NCI-H2196 treated with DMSO at 0.1 percent for 48 hours (cell line): ENCODE results near the gene ARHGAP8.
"Not testable (repeated sequence)": the region's sequence is repeated elsewhere in the genome, so short reads cannot be mapped to it uniquely, and the experiment has no call there.

Source experiments
- DNase-seq: peaks from one replicate; lab custom pipeline; 2025; ENCODE audit not compliant: unreplicated experiment; lab: John Stamatoyannopoulos, UW

Gene ARHGAP8

DNA sequence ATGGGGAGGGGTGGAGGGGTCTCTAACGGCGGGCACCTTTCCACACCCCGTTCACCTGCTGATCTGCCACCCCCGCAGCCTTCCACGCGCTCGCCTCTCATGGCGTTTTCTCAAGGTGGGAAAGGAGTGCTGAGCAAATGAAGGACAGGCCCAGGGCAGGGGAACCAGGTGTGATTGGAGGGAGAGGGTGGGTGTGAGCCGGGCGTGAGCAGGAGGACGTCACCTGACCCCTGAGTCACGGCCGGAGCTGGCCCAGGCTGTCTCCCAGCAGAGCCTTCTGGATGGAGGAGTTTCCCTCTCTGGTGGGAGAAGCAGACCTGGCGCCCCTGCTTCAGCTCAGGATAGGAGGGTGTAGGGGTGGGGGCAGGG is 14.0 kb upstream of the ARHGAP8 start:
- no peak for DNase-seq

- DNase-seq, result no peak
Observed at GRCh38 chr22:44739024-44739423, 13.4 kb upstream of the ARHGAP8 start.

GRCh38 chr22:44739666-44740065 is 12.7 kb upstream of the ARHGAP8 start:
- DNase-seq, result not testable (repeated sequence)

DNA sequence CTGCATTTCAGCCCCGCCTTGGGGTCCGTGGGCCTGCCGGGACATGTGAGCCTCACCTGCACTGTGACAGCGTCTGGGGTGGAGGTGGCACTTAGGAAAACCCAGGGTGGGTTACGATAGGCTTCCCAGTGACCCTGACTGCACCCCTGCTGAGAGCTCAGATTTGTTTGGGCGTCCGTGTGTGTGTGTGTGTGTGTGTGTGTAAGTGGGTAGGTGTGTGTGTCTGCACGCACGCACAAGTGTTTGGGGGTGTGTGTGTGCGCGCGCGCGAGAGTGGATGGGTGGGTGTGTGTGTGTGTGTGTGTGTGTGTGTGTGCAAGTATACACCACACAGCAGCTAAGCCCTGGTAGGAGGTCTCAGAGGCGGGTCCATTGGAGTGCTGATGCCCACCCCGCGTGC is 12.1 kb upstream of the ARHGAP8 start:
- DNase-seq, result no peak

DNA sequence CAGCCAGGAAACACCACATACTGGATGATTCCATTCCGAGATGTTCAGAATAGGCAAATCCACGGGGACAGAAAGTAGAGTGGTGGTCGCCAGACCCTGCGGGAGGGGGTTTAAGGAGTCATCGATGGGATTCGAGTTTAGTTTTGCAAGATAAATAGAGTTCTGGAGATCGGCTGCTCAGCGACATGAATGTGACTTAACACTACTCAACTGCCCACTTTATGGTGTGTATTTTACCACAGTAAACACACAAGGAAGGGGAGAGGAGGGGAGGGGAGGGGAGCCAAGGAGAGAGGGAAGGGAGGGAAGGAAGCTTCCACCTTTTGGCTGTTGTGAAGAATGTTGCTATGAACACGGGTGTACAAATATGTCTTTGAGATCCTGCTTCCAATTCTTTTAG is 10.4 kb upstream of the ARHGAP8 start:
- no peak for DNase-seq

DNA sequence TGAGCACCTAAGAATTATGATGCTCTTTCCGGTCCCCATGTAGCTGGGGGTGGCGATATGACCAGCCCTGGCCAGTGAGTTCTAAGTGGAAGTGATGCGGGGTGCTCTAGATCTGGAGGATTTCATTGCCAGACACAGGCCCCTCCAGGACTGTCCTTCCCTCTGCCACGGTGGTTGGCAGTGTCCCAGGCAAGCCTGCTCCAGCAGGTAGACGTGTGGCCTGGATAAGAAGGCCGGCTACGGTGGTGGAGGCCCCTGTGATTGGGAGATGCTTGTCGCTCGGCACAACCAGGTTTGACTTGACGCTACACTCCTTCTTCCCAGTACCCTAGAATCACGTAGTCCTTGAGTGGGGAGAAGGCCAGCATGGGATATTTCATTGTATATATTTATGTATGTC is 9.1 kb upstream of the ARHGAP8 start:
- DNase-seq, result no peak

DNA sequence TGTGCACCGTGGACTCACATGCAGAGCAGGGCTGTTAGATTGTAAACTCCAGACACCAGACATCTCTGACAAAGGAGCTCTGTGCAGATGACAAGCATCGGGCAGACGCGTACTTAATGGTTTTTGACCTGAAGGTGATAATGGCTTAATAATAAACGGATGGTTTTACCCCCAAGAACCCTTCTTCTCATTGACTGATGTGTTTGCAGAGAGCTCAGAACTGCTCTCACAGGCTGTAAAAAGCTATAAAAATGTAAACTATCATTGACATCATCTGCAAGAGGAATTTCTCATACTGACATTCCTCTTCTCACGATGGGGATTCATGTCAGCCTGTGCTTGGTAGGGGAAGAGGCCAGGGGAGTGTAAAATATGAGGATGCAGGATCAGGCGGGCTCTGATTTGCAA is 8.6 kb upstream of the ARHGAP8 start:
- DNase-seq, result no peak

GRCh38 chr22:44745853-44746789 is 6.3 kb upstream of the ARHGAP8 start:
- DNase-seq, result no peak

GRCh38 chr22:44747784-44748127 is 4.6 kb upstream of the ARHGAP8 start:
- not testable (repeated sequence) for DNase-seq

DNA sequence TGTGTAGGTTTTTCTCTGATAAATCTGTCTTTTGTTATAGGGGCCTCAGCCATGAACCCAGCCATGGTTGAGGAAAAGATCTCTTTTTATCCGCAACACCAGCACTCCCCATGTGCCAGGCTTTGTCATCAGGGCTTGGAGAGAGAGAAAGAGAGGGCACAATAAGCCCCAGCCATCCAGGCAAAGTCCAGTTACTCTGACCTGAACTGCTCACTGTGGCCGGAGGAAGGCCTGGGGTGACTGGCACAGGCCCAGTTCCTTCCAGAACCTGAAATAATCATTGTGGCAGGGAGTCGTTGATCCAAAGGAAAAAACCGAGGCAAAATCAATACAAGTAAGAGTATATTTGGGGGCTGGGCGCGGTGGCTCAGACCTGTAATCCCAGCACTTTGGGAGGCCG is 3.9 kb upstream of the ARHGAP8 start:
- DNase-seq, result no peak

DNA sequence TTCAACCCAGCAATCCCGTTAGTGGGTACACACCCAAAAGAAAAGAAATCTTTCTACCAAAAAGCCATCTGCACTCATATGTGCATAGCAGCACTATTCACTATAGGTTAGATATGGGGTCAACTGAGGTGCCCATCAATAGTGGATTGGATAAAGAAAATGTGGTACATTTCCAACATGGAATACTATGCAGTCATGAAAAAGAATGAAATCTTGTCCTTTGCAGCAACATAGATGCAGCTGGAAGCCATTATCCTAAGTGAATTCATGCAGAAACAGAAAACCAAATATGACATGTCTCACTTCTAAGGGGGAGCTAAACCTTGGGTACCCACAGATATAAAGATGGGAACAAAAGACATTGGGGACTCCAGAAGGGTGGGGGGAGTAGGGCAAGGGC is 1.9 kb upstream of the ARHGAP8 start:
- no peak for DNase-seq

- DNase-seq, result no peak
Observed at GRCh38 chr22:44753189-44754042, 1.0 kb downstream of the ARHGAP8 start.

DNA sequence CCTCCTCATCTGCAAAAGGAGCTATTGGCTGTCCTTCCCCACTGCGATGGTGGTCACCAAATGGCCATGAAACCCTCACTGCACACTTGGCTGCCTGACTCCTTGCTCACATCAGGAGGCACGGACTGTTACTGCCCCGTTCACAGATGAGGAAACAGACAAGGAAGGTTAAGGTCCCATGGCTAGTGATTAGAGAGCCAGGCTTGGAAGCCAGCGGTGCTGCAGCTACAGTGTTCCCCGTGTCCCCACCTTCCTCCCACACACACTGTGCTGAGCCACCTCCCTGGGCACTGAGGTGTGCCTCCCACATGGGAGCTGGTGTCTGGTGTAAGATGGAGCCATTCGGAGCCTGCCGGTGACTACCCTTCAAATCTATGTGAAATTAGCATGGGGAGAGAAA is 2.6 kb downstream of the ARHGAP8 start:
- no peak for DNase-seq

DNA sequence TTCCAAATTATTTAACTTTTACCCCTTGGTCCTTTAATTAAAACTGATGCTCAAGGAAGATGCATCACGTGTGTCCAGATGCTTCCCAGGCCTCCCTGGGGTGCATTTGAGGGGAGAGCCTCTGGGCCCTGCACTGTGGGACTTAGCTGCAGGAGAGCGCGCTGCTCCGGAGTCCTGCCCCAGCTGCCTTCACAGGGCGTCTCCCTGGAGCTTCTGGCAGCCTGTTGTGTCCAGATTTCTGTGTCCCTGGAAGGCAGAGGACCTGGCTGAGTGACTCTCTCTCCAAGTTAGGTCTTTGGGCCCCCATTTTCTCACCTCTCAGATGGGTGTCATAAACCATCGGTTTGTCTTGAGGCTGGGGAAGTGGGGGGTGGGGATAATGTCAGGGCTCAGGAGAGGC is 3.0 kb downstream of the ARHGAP8 start:
- DNase-seq, result no peak

DNA sequence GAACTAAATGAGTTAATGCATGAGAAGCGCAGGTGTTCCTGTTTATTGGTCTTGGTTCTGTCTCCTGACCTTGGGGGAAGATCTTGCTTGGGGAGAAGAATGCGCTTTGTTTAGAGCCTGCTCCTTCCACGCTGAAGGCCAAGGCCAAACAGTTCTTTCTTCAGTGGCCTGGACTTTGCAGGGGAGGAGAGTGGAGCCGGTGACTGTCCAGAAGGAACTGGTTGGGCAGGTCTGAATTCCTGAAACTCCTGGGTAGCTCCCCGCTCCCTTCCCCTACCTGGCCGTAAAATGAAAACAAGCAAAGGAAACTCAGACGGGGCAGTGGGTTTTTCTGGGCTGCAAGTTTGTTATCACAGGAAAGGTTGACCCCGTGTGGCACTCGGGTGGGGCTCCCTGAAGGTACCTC is 3.6 kb downstream of the ARHGAP8 start:
- DNase-seq, result no peak

- DNase-seq, result no peak
Observed at GRCh38 chr22:44758344-44758973, 6.1 kb downstream of the ARHGAP8 start.

DNA sequence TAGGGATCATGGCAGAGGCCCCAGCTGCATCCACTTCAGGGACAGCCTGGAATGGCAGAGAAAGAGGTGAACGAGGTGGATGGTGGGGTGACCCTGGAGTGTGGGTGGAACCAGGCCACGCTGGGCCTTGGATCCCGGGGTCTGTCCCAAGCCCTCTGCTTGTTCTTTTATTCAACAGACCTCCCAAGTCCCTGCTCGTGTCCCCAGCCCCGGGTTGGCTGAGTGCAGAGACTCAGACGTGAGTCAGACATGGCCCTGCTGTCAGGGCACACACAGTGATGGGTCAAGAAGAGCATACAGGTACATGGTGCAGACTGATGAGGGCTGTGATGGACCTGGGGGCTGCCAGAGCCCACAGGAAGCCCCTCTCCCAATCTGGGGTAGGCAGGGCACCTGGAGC is 6.6 kb downstream of the ARHGAP8 start:
- no peak for DNase-seq

DNA sequence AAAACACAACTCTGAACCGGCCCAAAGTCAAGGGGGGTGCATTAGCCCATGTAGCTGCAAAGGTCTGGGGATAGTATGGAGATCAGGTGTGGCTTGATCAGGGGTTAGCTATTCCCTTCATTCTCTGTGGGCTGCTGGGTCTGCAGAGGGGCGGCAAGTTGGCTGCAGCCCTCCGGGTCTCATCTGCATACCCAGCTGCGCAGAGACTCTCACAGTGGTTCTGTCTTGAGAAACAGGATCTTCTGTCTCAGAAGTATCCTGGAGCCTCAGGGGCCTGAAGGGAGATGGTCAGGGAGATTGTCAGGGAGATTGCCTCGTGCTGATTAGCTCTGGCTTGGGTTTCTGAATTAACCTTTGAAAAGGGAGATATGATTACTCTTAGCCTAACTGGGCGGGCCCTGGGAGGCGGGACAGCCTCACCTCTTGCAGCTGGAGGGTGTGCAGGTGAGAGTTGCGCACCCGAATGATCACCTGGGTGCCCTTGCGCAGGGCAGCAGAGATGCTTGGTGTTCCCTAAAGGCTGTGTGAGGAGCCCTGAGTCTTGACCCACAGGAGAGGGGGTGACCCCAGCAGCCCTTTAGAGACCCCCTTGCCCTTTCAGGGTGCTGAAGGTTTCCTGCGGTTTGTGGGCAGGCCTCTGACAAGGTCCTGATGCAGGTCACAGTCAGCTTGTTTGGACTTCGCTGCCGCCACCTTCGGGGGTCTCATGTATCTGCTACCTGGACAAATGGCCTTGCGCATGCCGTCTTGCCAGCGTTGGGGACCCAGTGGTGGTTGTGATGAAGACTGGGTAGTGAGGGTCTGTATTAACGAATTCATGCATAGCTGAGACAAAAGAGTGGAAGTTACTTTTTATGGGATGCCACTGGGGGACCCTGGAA is 7.3 kb downstream of the ARHGAP8 start:
- DNase-seq, result no peak

DNA sequence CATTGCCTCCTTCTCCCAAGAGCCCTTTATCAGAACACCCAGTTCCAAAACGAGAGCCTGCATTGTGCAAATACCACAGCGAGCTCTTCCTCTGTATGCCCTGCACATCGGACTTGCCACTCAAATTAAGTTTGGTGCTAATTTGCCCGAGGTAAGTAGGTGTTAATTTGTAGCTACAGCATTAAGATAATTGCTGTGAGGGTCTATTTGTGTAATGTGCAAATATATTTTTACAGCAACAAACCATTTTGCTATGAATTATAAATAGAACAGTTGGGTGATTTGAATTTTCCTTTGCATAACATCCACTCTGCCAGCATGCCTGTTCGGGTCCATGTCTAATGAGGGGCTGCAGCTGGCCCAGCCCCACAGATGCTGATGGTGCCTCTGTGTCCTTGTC is 8.1 kb downstream of the ARHGAP8 start:
- no peak for DNase-seq

DNA sequence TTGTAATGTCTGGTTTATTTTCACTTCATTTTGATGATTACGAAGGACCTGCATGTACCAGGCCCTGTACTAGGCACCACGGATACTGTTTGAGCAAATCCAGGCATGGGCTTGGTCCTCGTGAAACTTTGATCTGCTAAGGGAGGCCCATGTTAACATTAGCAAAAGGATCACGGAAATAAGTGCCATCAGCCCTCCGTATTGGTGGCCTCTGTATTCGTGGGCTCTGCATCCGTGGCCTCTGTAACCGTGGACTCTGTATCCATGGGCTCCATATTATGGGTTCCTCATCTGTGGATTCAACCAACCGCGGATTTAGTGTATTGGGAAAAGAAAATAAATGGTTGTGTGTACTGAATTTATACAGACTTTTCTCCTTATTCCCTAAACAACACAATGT is 8.7 kb downstream of the ARHGAP8 start:
- no peak for DNase-seq

GRCh38 chr22:44764373-44764772 is 12.0 kb downstream of the ARHGAP8 start:
- DNase-seq, result no peak
